ENCODE measurements around the gene NRG2.

NRG2 gene

GRCh38 chr5:139877129-139877597, 165.9 kb downstream of the NRG2 start:
- DNase-seq (ENCODE audit: low read depth), result no peak

DNA sequence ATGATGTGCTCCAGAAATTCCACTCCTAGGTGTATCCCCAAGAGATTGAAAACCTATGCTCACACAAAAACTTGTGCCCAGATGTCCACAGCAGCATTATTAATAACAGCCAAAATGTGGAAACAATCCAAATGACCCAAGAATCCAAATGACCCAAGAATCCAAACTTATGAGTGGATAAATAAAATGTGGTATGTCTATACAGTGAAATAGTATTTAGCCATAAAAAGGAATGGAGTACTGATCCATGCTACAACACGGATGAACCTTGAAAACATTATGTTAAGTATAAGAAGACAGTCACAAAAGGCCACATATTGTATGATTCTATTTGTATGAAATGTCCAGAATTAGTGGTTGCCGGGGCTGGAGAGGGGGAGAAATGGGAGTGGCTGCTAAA, 167.1 kb downstream of the NRG2 start:
- DNase-seq (ENCODE audit: low read depth), result no peak

- DNase-seq (ENCODE audit: low read depth), result no peak
These were observed 170.0 kb downstream of the NRG2 start for GRCh38 chr5:139872851-139873794.

DNA sequence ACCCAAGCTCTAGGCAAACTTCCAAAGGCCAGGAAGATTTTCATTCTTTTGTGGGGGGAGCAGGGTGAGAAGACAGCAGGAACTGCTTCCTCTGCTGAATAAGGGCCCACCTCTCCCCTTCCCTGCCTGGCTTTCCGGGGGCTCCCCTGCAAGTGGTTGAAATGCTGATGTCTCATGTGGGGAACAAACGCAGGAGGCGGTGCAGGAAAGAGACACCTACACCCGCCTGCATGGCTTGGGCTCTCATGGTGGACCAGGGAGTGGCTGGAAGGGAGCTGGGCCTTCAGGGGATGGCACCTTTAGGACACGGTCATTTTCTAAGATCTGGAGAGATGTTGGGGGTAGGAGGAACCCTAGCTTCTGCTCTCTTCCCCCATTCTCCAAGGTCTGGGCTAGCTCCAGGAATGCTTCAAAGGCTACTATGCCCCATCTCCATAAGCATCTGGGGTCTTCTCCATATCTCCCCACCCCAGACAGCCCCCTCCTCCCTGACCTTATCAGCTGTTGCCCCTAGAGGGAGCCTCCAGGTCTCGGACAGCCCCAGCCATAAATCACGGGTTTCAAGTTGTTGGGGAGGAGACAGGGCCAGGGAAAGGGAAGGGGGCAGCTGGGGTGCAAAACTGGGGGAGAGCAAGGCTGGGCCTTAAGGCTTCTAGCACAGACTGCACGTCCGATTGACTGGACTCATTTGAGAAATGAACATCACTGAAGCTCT, 170.9 kb downstream of the NRG2 start:
- DNase-seq (ENCODE audit: low read depth), result no peak

DNA sequence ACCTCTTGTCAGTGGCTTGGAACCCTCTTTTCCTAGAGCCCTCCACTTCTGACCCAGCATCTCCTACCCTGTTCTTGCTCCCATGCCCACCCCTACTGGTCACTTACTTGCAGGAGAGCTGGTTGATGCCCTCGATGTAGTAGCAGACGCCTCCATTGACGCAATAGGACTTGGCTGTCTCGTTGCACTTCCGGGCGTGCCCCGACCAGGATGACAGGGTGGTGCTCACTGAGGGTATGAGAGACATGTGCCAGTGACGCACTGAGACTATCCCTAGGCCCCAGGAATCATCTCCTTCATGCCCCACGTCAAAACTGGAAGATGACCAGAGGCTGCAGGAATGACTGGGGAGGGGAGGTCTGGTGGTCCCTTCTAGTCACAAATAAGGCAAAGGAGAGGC, 171.5 kb downstream of the NRG2 start:
- no peak for DNase-seq (ENCODE audit: low read depth)

DNA sequence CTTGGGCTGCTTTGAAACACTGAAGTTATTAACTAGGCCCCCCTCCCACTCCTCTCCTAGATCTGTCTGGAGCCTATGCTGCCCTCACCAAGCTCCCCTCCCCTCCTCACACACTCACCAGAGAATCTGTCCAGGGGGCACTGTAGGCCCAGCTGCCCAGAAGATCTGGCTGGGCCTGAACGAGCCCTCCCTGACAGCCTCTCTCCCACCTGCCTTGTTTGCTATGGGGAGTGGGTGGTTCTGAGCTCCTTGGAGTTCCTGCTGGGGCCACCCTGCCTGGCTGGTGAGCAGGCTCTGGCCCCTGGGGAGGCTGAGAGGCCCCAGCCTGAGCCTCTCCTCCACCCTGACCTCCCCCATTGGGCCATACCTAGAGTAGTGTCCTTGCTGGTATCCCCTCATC, 172.4 kb downstream of the NRG2 start:
- DNase-seq (ENCODE audit: low read depth), result no peak

DNA sequence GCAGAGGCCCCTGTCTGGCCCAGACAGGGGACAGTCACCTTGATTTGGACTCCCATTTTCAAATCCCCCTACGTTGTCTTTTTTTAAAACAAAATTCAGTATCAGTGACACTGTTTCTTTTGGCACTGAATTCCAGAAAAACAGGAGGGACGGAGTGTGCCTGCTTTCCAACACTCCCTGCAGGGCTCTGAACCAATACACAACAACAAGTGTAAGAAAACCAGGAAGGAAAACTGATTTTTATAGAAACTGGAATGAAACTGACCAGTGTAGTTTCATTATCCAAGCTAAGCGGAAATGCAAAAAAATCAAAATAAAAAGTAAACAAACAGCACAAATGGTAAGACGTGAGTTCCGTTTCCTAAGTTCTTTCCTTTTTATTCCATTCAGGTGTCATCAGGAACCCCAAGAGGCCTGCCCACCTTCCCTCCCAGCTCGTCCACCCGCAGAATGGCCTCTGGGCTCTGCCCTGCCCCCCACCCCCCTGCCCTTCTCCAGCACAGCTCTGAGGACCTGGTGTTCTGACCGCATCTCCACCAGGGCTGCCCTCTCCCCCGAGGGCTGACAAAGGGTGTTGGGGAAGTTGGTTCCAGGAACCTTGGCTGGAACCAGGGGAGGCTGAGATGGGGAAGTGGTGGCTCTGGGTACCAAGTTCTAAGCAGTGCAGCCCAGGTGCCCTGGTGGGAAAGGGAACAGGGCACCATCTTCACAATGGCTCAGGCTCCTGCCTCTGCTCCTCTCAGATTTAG, 173.9 kb downstream of the NRG2 start:
- no peak for DNase-seq (ENCODE audit: low read depth)

DNA sequence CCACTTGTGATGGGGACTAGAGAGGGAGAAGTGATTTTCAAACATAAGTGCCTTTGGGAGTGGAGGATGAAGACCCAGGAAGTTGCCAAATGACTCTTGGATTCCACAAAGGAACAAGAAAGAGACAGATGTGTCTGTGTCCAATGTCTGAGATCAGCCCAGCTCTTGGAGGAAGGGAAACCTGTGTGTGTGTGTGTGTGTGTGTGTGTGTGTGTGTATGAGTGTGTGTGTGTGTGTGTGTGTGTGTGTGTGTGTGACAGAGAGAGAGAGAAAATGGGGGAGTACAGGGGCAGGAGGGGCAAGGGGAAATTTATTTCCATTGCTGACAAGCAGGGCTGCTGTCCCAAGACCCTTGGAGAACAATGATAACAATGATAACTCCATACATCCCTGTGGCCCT, 175.5 kb downstream of the NRG2 start:
- DNase-seq (ENCODE audit: low read depth), result no peak

DNA sequence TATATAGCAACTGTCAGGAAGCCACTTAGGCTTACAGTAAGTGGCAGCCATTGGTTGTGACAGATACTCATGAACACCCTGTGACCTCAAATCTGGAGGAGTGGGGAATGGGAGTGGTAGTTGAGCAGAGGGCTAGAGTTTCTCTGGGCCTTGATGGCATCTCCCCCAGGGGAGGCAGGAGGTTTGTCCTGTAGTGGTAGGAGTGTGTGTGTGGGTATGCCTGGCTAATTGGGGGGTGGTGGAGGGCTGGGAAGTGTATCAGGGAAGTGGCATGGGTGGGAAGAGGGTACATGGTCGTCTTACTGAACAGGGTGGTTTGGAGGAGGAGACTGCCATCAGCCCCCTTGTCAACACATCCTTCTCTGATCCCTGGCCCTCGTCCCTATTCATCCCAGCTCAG, 176.0 kb downstream of the NRG2 start:
- DNase-seq (ENCODE audit: low read depth), result no peak

DNA sequence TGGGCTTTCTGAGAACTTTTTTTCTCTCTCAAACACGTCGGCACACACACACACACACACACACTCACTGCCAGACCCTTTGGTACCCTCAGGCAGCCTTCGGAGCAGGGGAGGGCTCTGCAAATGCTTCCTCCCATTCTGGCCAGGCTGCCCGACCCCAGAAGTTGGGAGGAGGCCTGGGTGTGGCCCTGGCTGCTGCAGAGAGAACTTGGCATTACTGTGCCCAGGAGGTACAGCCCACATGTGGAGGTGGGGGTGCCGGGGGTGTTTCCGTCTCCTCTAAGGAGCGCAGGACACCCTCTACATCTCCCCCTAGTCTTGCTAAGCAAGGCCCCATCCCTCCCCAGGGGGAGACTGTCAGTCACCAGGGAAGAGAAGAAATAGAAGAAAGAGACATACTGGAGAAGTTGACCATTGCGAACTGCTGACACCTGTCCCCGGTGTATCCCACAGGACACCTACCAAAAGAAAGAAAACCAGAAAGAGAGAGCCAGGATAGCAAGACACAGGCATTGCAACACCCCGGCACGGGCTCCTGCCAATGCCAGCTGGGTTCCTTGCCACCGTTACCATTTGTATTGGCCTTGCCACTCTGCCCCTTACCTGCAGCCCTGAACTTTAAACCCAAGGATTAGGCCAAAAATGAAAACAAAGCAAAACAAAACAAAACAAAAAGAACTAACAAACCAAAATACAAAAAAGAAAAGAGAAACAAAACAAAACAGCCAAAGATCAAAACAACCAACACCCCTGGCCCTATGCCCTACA, 178.2 kb downstream of the NRG2 start:
- DNase-seq (ENCODE audit: low read depth), result no peak

DNA sequence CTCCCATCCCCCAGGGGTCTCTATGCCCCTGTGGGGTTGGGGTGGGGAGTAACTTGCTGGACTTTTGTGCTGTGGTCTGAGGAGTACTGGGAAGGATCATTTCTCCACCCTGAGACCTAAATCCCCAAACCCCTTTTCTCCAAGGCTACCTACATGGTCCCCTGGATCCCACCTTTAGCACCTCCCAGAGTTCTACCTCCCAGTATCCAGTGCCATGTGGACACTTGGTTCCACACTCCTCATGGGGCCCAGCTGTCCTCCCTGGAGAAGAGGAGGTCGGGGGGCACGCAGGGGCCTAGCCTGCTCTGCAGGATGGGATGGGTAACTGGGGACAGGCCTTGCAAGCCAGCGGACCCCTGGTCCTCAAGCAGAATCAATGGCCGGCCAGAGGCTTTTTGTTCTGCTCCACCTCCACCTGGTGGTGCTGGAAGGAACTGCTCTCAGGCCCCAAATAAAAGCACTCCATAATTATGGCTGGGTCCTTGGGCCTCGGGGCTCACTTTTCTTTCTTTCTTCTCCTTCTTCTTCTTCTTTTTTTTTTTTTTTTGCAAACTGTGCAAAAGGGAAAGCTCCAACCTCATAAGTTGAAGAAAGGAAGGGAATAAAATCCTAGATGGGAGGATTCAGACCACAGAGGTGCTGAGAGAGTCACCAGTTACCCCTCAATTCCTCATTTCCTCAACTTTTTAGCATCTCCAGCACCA, 179.1 kb downstream of the NRG2 start:
- DNase-seq (ENCODE audit: low read depth), result peak; percentile 12

DNA sequence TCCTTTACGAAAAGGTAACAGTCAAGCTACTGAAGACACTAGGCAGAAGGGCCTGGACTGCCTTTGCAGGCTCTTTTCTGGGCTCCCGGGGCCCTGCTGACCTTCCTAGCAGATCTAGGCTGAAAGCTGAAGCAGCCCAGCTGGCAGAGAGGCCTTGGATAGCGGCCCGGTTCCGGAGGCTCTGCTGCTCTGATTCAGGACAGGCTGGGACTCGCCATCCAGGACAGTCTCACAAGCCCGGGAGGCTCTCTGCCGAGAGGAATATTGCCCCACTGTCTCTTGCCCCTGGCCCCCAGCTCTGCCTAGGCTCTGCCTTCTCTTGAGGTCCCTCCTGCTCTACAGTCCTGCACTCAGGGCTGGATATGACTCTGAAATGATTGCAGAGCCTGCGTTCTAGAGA, 179.7 kb downstream of the NRG2 start:
- no peak for DNase-seq (ENCODE audit: low read depth)

GRCh38 chr5:139862803-139863202, 180.3 kb downstream of the NRG2 start:
- DNase-seq (ENCODE audit: low read depth), result no peak

DNA sequence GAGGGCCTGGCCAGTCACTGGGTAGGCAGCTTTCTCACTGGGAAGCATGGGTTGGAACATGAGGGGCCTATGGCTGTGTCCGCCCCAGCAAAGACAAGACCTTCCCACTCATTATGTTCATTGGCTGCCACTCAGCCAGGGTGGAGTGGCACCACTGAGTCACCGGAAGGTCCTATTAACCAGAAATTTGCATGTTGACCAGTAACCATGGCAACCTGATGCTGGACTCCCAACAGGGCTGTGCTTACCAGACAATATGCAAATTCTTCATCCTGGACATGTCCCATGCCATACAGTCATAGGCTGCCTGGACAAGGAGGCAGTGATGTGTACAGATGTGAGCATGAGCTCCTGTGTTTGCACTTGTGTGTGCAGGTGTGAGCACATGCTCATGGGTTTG, 180.8 kb downstream of the NRG2 start:
- DNase-seq (ENCODE audit: low read depth), result peak; percentile 3

- no peak for DNase-seq (ENCODE audit: low read depth)
These were observed 181.3 kb downstream of the NRG2 start for GRCh38 chr5:139861889-139862207.

DNA sequence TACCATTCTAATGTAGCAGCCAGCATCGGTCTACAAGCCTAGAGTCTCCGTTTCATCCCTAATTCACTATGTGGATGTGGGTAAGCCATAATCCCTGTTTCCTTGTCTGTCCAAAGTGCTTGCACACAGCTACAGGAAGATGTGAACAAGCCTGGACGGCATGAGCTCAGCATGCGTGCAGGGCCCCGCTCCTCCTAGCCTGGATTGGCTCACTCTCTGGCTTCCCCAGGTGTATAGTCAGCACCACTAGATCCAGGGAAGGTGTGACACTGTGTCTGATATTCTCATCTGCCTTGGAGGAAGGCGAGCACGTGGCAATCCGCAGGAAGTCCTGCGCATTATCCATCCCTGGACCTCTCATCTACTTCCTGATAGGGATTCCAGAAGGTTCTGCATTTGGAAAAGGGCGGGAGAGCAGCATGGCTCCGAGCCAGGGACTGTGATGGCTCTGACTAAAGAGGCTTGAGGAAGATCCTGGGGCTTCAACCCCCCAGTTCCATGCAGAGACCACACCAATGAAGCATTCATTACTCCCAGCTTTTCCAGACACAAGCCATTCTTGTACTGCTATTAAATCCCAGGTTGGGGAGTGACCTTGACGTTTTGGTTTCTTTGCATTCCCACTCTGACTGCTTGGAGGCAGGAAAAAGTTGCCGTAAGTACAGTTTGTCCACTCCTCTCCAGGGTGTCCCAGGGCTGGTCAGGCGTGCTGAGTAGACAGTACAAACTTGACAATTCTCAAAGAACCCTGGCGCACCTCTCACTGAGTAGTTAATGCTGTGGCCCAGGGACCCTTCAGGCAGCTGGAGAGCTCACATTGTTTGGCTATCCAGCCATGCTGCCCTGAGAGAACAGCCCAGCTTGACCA, 181.8 kb downstream of the NRG2 start:
- no peak for DNase-seq (ENCODE audit: low read depth)

DNA sequence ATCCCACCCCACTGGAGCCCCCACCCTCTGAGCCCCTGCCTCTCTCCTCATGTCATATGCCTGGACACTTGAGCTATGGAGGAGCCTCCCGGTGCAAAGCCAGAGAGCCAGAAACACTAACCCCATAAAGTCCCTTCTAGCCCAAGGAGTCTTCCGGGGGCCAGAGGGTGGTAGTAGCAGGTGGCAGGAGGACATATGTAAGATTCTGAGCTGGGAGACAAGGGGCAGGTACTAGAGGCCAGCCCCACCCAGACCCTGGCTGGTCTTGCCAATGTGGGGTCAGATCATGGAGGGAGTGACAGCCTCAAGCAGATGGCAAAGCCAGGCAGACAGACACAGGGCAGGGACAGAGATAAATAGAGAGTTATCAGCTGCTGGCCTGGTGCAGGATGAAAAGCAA, 184.1 kb downstream of the NRG2 start:
- DNase-seq (ENCODE audit: low read depth), result no peak

- DNase-seq (ENCODE audit: low read depth), result no peak
These were observed 186.4 kb downstream of the NRG2 start for GRCh38 chr5:139856714-139857113.

GRCh38 chr5:139855946-139856540, 187.1 kb downstream of the NRG2 start:
- no peak for DNase-seq (ENCODE audit: low read depth)

- DNase-seq (ENCODE audit: low read depth), result no peak
These were observed 187.6 kb downstream of the NRG2 start for GRCh38 chr5:139855451-139855850.

Measured in fibroblast of the conjunctiva (primary cell).